Endodermal cell (in vitro differentiated cells): Measurements from ENCODE around the gene NPLOC4. TPM values are rescaled to one million over a fixed set of nuclear protein-coding genes. Genes with fewer than 3 reads are reported as not detected.
A peak's percentile ranks its signal among the peaks of the same experiment; 100 is the strongest.

Experiments used
- DNase-seq: peaks from one replicate; pipeline ENCODE4 v3.0.0-alpha.2; 2017
- H3K27ac ChIP-seq: 2 replicates; pipeline ENCODE4 v1.5.1; 2013; ENCODE audit warnings: mild to moderate bottlenecking, low read depth, low read length, moderate library complexity
- H3K27me3 ChIP-seq: 2 replicates; pipeline ENCODE4 v1.6.1; 2013; ENCODE audit warnings: mild to moderate bottlenecking, low read length, moderate library complexity; ENCODE audit not compliant: insufficient read depth, control insufficient read depth, poor library complexity, severe bottlenecking
- H3K36me3 ChIP-seq: 2 replicates; pipeline ENCODE4 v1.7.0; 2013; ENCODE audit warnings: mild to moderate bottlenecking, low read length, moderate library complexity; ENCODE audit not compliant: control insufficient read depth, insufficient read depth
- H3K4me1 ChIP-seq: one replicate; pipeline ENCODE4 v1.7.0; 2013; ENCODE audit warnings: low read length; ENCODE audit not compliant: control insufficient read depth, insufficient read depth
- H3K4me3 ChIP-seq: 2 replicates; pipeline ENCODE4 v1.5.1; 2013; ENCODE audit warnings: mild to moderate bottlenecking, low read length, moderate library complexity
- H3K9ac ChIP-seq: 2 replicates; pipeline ENCODE4 v1.6.1; 2013; ENCODE audit warnings: mild to moderate bottlenecking, low read length, moderate library complexity; ENCODE audit not compliant: poor library complexity, severe bottlenecking; ENCODE audit errors: extremely low read depth
- H3K9me3 ChIP-seq: 2 replicates; pipeline ENCODE4 v1.6.1; 2013; ENCODE audit warnings: mild to moderate bottlenecking, low read length, moderate library complexity; ENCODE audit not compliant: control insufficient read depth
- H3K27ac Mint-ChIP-seq: 2 replicates; pipeline ENCODE4 v1.8.0; 2020; ENCODE audit warnings: mixed read lengths
- H3K27me3 Mint-ChIP-seq: 2 replicates; pipeline ENCODE4 v1.8.0; 2021; ENCODE audit warnings: mild to moderate bottlenecking, mixed read lengths; ENCODE audit not compliant: insufficient read depth
- H3K36me3 Mint-ChIP-seq: 2 replicates; pipeline ENCODE4 v1.8.0; 2020; ENCODE audit warnings: low read depth, mixed read lengths
- H3K4me1 Mint-ChIP-seq: 2 replicates; pipeline ENCODE4 v1.8.0; 2020; ENCODE audit warnings: mixed read lengths
- H3K4me3 Mint-ChIP-seq: 2 replicates; pipeline ENCODE4 v1.8.0; 2020; ENCODE audit warnings: mild to moderate bottlenecking, moderate library complexity, mixed read lengths
- H3K9me3 Mint-ChIP-seq: 2 replicates; pipeline ENCODE4 v1.8.0; 2020; ENCODE audit warnings: mild to moderate bottlenecking, mixed read lengths
- WGBS, 2 experiments: methylation state at CpG; one replicate each; pipeline versions ENCODE4 v1.1.5 to v1.1.7; 2013; ENCODE audit warnings: missing lambda C conversion rate in 2 of 2, mixed read lengths in 1 of 2; ENCODE audit not compliant: insufficient coverage in 1 of 2, insufficient read length in 1 of 2; 5-methylcytosine and 5-hydroxymethylcytosine counted together
- total RNA-seq, 2 donors: library from RNA; stranded (reverse); fragmentation: NEBNext Ultra II Directional in 1 of 2; extraction: Animal tissue kit (Norgen Biotek cat#: 25700) in 1 of 2; gene quantifications; 2 replicates in 1 of 2; 3 replicates in 1 of 2; pipeline ENCODE4 v1.2.1, GENCODE V29; 2021
- TF ChIP-seq, protein P1 (sequence below): fragments of 200-600 bp; sonication (generic); conservative IDR thresholded peaks from 2 replicates; pipeline ENCODE4 v1.5.0; 2021; ENCODE audit warnings: antibody characterized with exemption, mild to moderate bottlenecking

The NPLOC4 gene
- total RNA-seq, 2 donors from 2014 or later = 113 to 118 TPM

- TF ChIP-seq, protein P1, sequence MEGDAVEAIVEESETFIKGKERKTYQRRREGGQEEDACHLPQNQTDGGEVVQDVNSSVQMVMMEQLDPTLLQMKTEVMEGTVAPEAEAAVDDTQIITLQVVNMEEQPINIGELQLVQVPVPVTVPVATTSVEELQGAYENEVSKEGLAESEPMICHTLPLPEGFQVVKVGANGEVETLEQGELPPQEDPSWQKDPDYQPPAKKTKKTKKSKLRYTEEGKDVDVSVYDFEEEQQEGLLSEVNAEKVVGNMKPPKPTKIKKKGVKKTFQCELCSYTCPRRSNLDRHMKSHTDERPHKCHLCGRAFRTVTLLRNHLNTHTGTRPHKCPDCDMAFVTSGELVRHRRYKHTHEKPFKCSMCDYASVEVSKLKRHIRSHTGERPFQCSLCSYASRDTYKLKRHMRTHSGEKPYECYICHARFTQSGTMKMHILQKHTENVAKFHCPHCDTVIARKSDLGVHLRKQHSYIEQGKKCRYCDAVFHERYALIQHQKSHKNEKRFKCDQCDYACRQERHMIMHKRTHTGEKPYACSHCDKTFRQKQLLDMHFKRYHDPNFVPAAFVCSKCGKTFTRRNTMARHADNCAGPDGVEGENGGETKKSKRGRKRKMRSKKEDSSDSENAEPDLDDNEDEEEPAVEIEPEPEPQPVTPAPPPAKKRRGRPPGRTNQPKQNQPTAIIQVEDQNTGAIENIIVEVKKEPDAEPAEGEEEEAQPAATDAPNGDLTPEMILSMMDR = no peak
- H3K9me3 Mint-ChIP-seq = no peaks in the 10 kb centered on the region
- Histone ChIP-seq H3K27me3 (no peaks in the 10 kb centered on the region), H3K4me3 (no peak overlapping the region), H3K4me1 (peaks cover 3% of the 10 kb centered on the region), H3K9ac (no peak overlapping the region), H3K9me3 (no peaks in the 10 kb centered on the region), H3K27ac (no peak overlapping the region), H3K36me3 (peaks cover 38% of the 10 kb centered on the region)
- peaks cover 27% of the 10 kb centered on the region for H3K36me3 Mint-ChIP-seq
- WGBS, 2 experiments = 94 to 96% methylated on average over 4 to 6 of the region's 6 CpGs
- peaks cover 5% of the 10 kb centered on the region for H3K4me1 Mint-ChIP-seq
- no peaks in the 10 kb centered on the region for H3K27me3 Mint-ChIP-seq
- DNase-seq = no peak
- no peak overlapping the region for H3K27ac Mint-ChIP-seq
- no peak overlapping the region for H3K4me3 Mint-ChIP-seq
Measured at GRCh38 chr17:81556863-81557262, 80.0 kb downstream of the NPLOC4 start.

- Histone ChIP-seq H3K27me3 (no peaks in the 10 kb centered on the region), H3K36me3 (peaks cover 32% of the 10 kb centered on the region), H3K9me3 (no peaks in the 10 kb centered on the region), H3K4me3 (no peak overlapping the region), H3K9ac (no peak overlapping the region), H3K4me1 (peaks cover 3% of the 10 kb centered on the region), H3K27ac (no peak overlapping the region)
- H3K27ac Mint-ChIP-seq = no peak overlapping the region
- DNase-seq = no peak
- H3K27me3 Mint-ChIP-seq = no peaks in the 10 kb centered on the region
- H3K4me1 Mint-ChIP-seq = peaks cover 8% of the 10 kb centered on the region
- WGBS, 2 experiments = 87 to 95% methylated on average over 8 to 9 of the region's 9 CpGs
- peaks cover 22% of the 10 kb centered on the region for H3K36me3 Mint-ChIP-seq
- H3K4me3 Mint-ChIP-seq = no peak overlapping the region
- no peaks in the 10 kb centered on the region for H3K9me3 Mint-ChIP-seq
- TF ChIP-seq, protein P1 = no peak
Measured at GRCh38 chr17:81556175-81556691, 80.7 kb downstream of the NPLOC4 start.

DNA sequence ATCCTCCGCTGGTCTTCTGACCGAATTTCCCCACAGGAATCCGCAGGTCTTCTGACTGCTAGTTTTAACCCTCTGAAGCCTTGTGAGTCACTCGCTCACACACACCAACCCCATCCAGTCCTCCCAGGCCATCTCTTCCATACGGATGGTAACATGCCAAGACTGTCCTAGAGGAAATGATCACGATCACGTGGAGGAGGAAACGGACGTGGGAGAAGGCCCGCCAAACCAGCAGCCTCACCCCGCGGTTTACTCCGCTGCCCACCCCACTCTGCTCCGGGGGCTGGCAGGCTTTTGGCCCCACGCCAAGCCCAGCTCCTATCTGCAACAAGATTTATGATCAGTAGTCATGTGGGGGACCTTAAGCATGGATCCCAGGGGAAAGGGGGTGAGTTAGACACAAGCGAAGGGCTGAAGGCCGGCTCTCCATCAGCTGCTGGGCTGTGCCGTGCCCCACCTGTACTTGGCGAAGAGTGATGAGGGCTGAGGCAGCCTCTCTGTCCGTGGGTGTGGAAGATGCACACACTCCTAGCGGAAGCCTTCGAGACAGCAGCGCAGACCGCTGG lies 83.2 kb downstream of the NPLOC4 start:
- H3K9me3 Mint-ChIP-seq = no peaks in the 10 kb centered on the region
- Histone ChIP-seq H3K27me3 (no peaks in the 10 kb centered on the region), H3K9ac (peak overlapping the region; percentile 36), H3K4me3 (peak overlapping the region; percentile 95), H3K9me3 (no peaks in the 10 kb centered on the region), H3K27ac (peak overlapping the region; percentile 49), H3K36me3 (peaks cover 32% of the 10 kb centered on the region), H3K4me1 (peaks cover 3% of the 10 kb centered on the region)
- TF ChIP-seq, protein P1 = no peak
- H3K27ac Mint-ChIP-seq = peak overlapping the region; percentile 90
- peaks cover 10% of the 10 kb centered on the region for H3K4me1 Mint-ChIP-seq
- WGBS, 2 experiments = 66 to 79% methylated on average over 19 to 24 of the region's 24 CpGs
- DNase-seq = no peak
- no peaks in the 10 kb centered on the region for H3K27me3 Mint-ChIP-seq
- peak overlapping the region; percentile 79 for H3K4me3 Mint-ChIP-seq
- H3K36me3 Mint-ChIP-seq = peaks cover 26% of the 10 kb centered on the region
